Muscle layer of duodenum (tissue), 2 donors: Measurements from ENCODE around the gene FOCAD.
A peak's percentile ranks its signal among the peaks of the same experiment; 100 is the strongest.

Source experiments
- H3K27ac ChIP-seq: one replicate; pipeline ENCODE4 v1.7.0; 2013; ENCODE audit warnings: mild to moderate bottlenecking, low read length
- H3K27me3 ChIP-seq: one replicate; pipeline ENCODE4 v1.7.0; 2013; ENCODE audit warnings: low read depth, mild to moderate bottlenecking, control low read depth, low read length
- H3K36me3 ChIP-seq, 2 donors: one replicate each; pipeline ENCODE4 v1.7.0; 2013; ENCODE audit warnings: low read length in 2 of 2, control low read depth in 1 of 2, mild to moderate bottlenecking in 1 of 2; ENCODE audit not compliant: insufficient read depth in 2 of 2, control insufficient read depth in 1 of 2
- H3K4me1 ChIP-seq, 2 donors: one replicate each; pipeline ENCODE4 v1.7.0; 2013; ENCODE audit warnings: low read length in 2 of 2, mild to moderate bottlenecking in 2 of 2, control low read depth in 1 of 2, moderate library complexity in 1 of 2; ENCODE audit not compliant: insufficient read depth in 2 of 2, control insufficient read depth in 1 of 2
- H3K4me3 ChIP-seq, 2 donors: one replicate each; pipeline ENCODE4 v1.7.0; 2013; ENCODE audit warnings: low read length in 2 of 2, low read depth in 1 of 2, mild to moderate bottlenecking in 1 of 2
- H3K9me3 ChIP-seq, 2 donors: one replicate each; pipeline ENCODE4 v1.7.0; 2013; ENCODE audit warnings: low read length in 2 of 2, control low read depth in 1 of 2, mild to moderate bottlenecking in 1 of 2; ENCODE audit not compliant: control insufficient read depth in 1 of 2
- donor health status: healthy.

FOCAD gene

DNA sequence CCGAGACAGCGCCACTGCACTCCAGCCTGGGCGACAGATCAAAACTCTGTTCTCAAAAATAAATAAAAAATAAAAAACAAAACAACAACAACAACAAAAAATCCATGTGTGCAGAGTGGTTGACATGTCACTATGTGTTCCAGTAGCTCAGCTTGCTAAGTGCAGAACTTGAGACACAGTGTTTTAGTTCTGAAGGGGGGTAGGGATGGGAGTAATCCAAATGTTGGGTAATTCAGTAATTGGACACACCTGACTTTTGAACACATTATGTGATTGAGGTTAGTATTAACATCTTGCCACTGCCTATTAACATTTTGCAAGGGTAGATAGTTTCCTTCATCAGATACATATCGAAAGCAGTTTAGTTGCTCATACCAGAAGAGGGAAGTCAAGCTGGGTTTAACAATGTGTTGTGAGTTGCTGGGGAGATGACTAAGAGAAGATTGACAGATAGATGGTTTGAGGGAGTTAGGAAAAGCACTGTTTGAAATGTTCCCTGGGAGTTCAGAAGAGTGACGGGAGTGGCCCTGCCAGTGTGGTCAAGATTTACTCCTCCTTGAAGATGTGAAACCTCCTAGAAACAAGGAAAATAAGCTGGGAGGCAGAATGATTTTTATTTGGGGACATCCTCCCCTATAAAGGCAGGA is 346.5 kb downstream of the FOCAD start:
- Histone ChIP-seq H3K27ac (peak overlapping the region; percentile 86), H3K27me3 (no peaks in the 10 kb centered on the region), H3K4me1 (peaks cover 0 to 20% of the 10 kb centered on the region in 2 donors), H3K36me3 (peaks cover 0 to 6% of the 10 kb centered on the region in 2 donors), H3K4me3 (peak overlapping the region; percentile 68 to 85), H3K9me3 (no peaks in the 10 kb centered on the region)

DNA sequence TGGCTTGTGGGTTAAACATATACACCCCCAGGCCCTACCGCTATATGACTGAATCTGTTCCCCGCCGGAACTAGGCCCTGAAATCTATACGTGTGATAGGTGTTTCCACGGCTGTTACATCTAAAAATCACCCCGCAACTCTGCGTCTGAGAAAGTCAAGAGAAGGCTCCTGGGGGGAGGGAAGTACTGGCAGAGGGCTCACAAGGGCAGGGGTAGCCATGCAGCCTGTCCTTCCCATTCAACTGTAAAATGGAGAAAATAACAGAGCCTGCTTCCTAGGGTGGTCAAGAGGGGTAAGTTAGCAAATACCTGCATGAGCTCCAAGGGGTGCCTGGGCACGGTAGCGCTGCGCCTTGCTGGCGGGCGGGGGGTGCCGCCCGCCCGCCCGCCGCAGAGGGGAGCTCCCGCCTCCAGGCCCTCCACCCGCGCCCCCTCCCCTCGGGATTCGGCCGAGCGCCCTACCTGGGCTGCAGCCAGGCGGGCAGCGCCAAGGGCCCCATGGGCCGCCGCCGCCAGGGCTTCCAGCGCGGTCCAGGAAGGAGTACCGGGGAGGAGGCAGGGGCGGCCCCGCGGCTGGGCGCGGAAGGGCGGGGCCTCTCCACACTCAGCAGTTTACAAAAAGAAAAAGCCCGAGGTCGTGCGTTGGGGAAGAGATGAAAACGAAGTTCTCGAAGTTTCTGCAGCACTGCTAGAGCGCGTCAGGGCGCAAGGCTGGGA is 347.2 kb downstream of the FOCAD start, which contains the start of gene HACD4:
Gene HACD4 (minus strand): TSS at position 550 of the 717 bp plus-strand sequence. CDS start 50 bp downstream, at position 500.
- Histone ChIP-seq H3K27ac (peak within 1 kb of the TSS; percentile 86), H3K27me3 (no peaks in the 10 kb centered on the region), H3K36me3 (no peaks in the 10 kb centered on the region), H3K4me1 (peaks cover 0 to 20% of the 10 kb centered on the region in 2 donors), H3K9me3 (no peaks in the 10 kb centered on the region), H3K4me3 (peak within 1 kb of the TSS; percentile 68 to 85)

DNA sequence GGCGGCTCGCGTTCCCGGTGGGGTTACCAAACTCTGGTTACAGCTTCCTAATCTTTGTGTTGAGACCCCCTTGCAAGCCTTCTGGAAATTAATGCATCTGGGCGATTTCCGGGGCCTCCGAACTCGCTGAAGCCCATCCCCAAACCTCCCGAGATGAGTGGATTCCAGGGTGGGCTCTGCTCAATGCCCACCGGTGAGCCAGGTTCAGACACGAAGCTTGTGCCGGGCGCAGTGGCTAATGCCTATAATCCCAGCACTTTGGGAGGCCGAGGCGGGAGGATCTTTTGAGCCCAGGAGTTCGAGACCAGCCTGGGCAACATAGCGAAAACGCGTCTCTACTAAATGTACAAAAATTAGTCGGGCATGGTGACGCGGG is 347.7 kb downstream of the FOCAD start:
- H3K4me1 ChIP-seq: peaks cover 0 to 16% of the 10 kb centered on the region in 2 donors
- H3K27me3 ChIP-seq: no peaks in the 10 kb centered on the region
- peak overlapping the region; percentile 68 to 85 for H3K4me3 ChIP-seq
- H3K9me3 ChIP-seq: no peaks in the 10 kb centered on the region
- H3K36me3 ChIP-seq: no peaks in the 10 kb centered on the region
- H3K27ac ChIP-seq: no peak overlapping the region

DNA sequence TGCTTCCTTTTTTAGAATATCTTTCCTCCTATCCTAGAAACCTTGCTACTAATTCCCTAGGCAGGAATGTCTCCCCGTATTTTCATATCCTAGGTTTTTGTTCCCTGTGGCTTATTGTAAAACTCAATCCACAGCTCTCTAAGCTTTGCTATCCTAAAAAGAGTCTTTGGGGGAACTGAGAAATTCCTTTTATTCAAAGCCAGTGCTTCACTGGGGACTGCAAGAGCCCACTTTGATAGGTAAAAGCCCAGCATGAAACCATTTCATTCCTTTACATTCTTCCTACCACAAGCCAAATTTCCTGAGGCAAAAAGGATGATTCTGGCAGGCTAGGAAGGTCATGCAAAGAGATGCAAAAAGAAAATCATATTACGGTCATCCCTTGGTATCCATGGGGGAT is 353.2 kb downstream of the FOCAD start:
- Histone ChIP-seq H3K9me3 (no peaks in the 10 kb centered on the region), H3K27me3 (no peaks in the 10 kb centered on the region), H3K36me3 (no peaks in the 10 kb centered on the region), H3K27ac (no peak overlapping the region), H3K4me3 (no peak overlapping the region), H3K4me1 (no peaks in the 10 kb centered on the region)

DNA sequence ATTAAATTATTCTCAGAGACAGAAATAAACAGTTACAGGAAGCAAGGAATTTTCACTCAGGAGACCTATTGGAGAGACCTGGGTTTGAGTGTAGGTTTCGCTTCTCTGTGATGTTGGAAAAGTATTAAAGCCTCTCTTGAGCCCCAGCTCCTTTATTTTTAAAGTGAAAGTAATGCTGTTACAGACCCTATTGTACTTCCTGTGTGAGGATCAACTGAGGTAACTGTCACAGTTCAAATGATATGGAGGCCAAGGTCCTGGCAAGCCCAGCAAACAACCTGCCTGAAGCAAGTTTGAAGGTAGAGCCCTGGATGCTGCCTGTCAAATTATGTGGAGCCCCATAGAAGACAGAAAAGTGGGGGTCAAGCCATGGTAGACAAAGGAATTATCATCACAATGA is 355.2 kb downstream of the FOCAD start:
- no peaks in the 10 kb centered on the region for H3K4me1 ChIP-seq
- H3K9me3 ChIP-seq: no peaks in the 10 kb centered on the region
- no peak overlapping the region for H3K4me3 ChIP-seq
- no peaks in the 10 kb centered on the region for H3K36me3 ChIP-seq
- H3K27ac ChIP-seq: no peak overlapping the region
- no peaks in the 10 kb centered on the region for H3K27me3 ChIP-seq

DNA sequence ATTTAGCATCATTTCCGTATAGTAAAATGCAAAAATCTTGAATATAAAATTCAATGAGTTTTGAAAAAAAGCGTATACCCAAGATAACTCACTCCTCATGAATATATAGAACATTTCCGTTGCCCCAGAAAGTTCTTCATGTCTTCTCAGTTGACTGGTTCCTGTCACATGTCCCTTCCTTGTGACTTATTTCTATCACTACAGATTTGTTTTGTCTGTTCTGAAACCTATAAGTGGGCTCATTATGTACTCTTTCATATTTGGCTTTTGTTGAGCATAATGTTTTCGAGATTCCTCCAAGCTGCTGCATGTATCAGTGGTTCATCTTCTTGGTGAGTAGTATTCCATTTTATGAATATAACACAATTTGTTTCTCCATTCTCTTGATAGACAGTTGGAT is 358.4 kb downstream of the FOCAD start:
- Histone ChIP-seq H3K27ac (no peak overlapping the region), H3K4me1 (no peaks in the 10 kb centered on the region), H3K27me3 (no peaks in the 10 kb centered on the region), H3K4me3 (no peak overlapping the region), H3K9me3 (no peaks in the 10 kb centered on the region), H3K36me3 (no peaks in the 10 kb centered on the region)

DNA sequence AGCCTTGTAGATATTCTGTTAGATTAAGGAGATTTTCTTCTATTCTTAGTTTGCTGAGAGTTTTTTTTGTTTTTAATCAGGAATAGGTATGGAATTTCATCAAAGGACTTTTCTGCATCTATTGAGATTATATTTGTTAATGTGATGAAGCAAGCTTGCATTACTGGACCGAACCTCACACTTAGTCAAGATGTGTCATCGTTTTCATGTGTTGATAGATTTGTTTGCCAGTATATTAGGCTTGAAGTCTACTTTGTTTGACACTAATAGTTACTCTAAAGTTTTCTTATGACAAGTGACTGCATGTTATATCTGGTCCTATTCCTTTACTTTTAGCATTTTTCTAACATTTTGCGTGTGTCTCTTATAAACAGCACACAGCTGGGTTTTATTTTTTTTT is 359.8 kb downstream of the FOCAD start:
- H3K4me3 ChIP-seq: no peak overlapping the region
- no peaks in the 10 kb centered on the region for H3K9me3 ChIP-seq
- H3K27me3 ChIP-seq: no peaks in the 10 kb centered on the region
- H3K27ac ChIP-seq: no peak overlapping the region
- H3K4me1 ChIP-seq: no peaks in the 10 kb centered on the region
- H3K36me3 ChIP-seq: no peaks in the 10 kb centered on the region
